ENCODE measurements around the gene RB1. TPM values are rescaled to one million over a fixed set of nuclear protein-coding genes. Genes with fewer than 3 reads are reported as not detected.

The RB1 gene
- total and polyA plus RNA-seq, 2 experiments from 2014 or later = 19.5 to 22.3 TPM

DNA sequence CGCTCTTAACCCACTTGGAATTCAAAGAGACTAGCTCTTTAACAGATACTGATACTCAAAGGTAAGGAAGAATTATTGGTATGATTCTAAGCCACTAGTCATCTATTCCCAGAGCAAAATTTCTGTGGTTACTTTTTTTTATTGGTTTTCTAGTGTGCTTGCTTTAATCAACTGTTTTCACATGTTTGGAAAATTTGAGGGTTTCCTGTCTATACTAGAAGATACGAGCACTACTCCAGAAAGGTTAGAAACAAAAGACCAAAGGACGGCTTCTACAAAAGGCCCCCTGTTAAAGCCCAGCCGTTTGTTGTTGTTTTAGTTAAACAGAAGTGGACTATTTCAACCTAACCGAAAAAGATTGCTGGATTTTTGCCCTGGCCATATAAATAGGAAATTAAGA, 127.9 kb downstream of the RB1 start (continued):
- no peak for TF ChIP-seq NANOG (IDR thresholded peaks at IDR 0.05; ENCODE audit: borderline replicate concordance)
- TF ChIP-seq, protein P1, sequence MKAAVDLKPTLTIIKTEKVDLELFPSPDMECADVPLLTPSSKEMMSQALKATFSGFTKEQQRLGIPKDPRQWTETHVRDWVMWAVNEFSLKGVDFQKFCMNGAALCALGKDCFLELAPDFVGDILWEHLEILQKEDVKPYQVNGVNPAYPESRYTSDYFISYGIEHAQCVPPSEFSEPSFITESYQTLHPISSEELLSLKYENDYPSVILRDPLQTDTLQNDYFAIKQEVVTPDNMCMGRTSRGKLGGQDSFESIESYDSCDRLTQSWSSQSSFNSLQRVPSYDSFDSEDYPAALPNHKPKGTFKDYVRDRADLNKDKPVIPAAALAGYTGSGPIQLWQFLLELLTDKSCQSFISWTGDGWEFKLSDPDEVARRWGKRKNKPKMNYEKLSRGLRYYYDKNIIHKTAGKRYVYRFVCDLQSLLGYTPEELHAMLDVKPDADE (IDR thresholded peaks at IDR 0.05) = no peak
- no peak for TF ChIP-seq EZH2phosphoT487 (IDR thresholded peaks at IDR 0.05; ENCODE audit: unreplicated experiment)
- no peak for TF ChIP-seq CREB1 (CRISPR knock-in tag; IDR thresholded peaks at IDR 0.05; ENCODE audit: low read depth)

GRCh38 chr13:48431987-48432615, 128.6 kb downstream of the RB1 start:
- H3K4me3 ChIP-seq = no peak overlapping the region
- no peak overlapping the region for H3K27ac ChIP-seq (ENCODE audit: low read depth)
- Mint-ChIP-seq H3K36me3 (ENCODE audit: low read depth) (no peaks in the 10 kb centered on the region), H3K27ac (no peak overlapping the region), H3K4me1 (no peaks in the 10 kb centered on the region), H3K9me3 (no peaks in the 10 kb centered on the region), H3K27me3 (ENCODE audit: insufficient read depth, low read depth, poor library complexity) (no peaks in the 10 kb centered on the region), H3K4me3 (no peak overlapping the region)
- no peaks in the 10 kb centered on the region for H3K9me2 ChIP-seq (ENCODE audit: insufficient read depth)
- H3K36me3 ChIP-seq (ENCODE audit: insufficient read depth) = no peaks in the 10 kb centered on the region
- no peak overlapping the region for H2AFZ ChIP-seq
- DNase-seq (ENCODE audit: low spot score) = no peak
- H3K4me1 ChIP-seq (ENCODE audit: insufficient read depth) = no peaks in the 10 kb centered on the region
- H4K20me1 ChIP-seq (replicated peaks; ENCODE audit: insufficient read depth) = no peaks in the 10 kb centered on the region
- no peak for ATAC-seq
- no peak overlapping the region for H3K4me2 ChIP-seq
- TF ChIP-seq JUNB (IDR thresholded peaks at IDR 0.05; ENCODE audit: unreplicated experiment) (no peak), ZNF462 (CRISPR knock-in tag; IDR thresholded peaks at IDR 0.05) (no peak)
- H3K27me3 ChIP-seq (ENCODE audit: insufficient read depth) = no peaks in the 10 kb centered on the region
- no peaks in the 10 kb centered on the region for H3F3A ChIP-seq (replicated peaks; ENCODE audit: low read depth)
- no peaks in the 10 kb centered on the region for H3K79me2 ChIP-seq (replicated peaks; ENCODE audit: insufficient read depth)

Measured in GM23338 (cell line).